Measurements from ENCODE around the gene MYBBP1A.
A peak's percentile ranks its signal among the peaks of the same experiment; 100 is the strongest.

The MYBBP1A gene

GRCh38 chr17:4553669-4554068 lies 1.5 kb downstream of the MYBBP1A start:
- peaks cover 26% of the 10 kb centered on the region for H3K79me2 ChIP-seq (ENCODE audit: insufficient read depth, low read depth)
- no peaks in the 10 kb centered on the region for H3K36me3 ChIP-seq (ENCODE audit: insufficient read depth)
- peaks cover 4% of the 10 kb centered on the region for H3K4me1 ChIP-seq (ENCODE audit: low read depth, poor library complexity, severe bottlenecking)
- H3K9ac ChIP-seq: peak overlapping the region; percentile 73; the same call in 1 of the 2 replicates
- no peak overlapping the region for H3K27ac ChIP-seq
- no peaks in the 10 kb centered on the region for H4K20me1 ChIP-seq (ENCODE audit: insufficient read depth)
- H2AFZ ChIP-seq (ENCODE audit: low read depth): no peak overlapping the region
- peak overlapping the region; percentile 94 for H3K4me2 ChIP-seq
- no peak for TF ChIP-seq CTCF (conservative IDR thresholded peaks at IDR 0.05; ENCODE audit: low read depth, low read length)
- no peak overlapping the region for H3K4me3 ChIP-seq (IDR thresholded peaks at IDR 0.05; ENCODE audit: insufficient read depth, low read depth, low read length)
- H3K27me3 ChIP-seq (ENCODE audit: insufficient read depth, low read depth): no peaks in the 10 kb centered on the region

- Histone ChIP-seq H3K27me3 (ENCODE audit: insufficient read depth, low read depth) (no peaks in the 10 kb centered on the region), H2AFZ (ENCODE audit: low read depth) (no peak overlapping the region), H3K4me1 (ENCODE audit: low read depth, poor library complexity, severe bottlenecking) (peaks cover 4% of the 10 kb centered on the region), H3K27ac (no peak overlapping the region), H4K20me1 (ENCODE audit: insufficient read depth) (no peaks in the 10 kb centered on the region), H3K79me2 (ENCODE audit: insufficient read depth, low read depth) (peaks cover 26% of the 10 kb centered on the region), H3K9ac (no peak overlapping the region), H3K4me2 (no peak overlapping the region), H3K36me3 (ENCODE audit: insufficient read depth) (no peaks in the 10 kb centered on the region), H3K4me3 (IDR thresholded peaks at IDR 0.05; ENCODE audit: insufficient read depth, low read depth, low read length) (no peak overlapping the region)
- TF ChIP-seq CTCF (conservative IDR thresholded peaks at IDR 0.05; ENCODE audit: low read depth, low read length): no peak
Observed at GRCh38 chr17:4551796-4552525, 3.2 kb downstream of the MYBBP1A start.

GRCh38 chr17:4551141-4551540 lies 4.0 kb downstream of the MYBBP1A start:
- no peak overlapping the region for H3K9ac ChIP-seq
- H3K36me3 ChIP-seq (ENCODE audit: insufficient read depth): no peaks in the 10 kb centered on the region
- no peak overlapping the region for H2AFZ ChIP-seq (ENCODE audit: low read depth)
- TF ChIP-seq CTCF (conservative IDR thresholded peaks at IDR 0.05; ENCODE audit: low read depth, low read length): no peak
- H3K4me2 ChIP-seq: no peak overlapping the region
- H3K4me1 ChIP-seq (ENCODE audit: low read depth, poor library complexity, severe bottlenecking): peaks cover 4% of the 10 kb centered on the region
- H3K4me3 ChIP-seq (IDR thresholded peaks at IDR 0.05; ENCODE audit: insufficient read depth, low read depth, low read length): no peak overlapping the region
- peaks cover 26% of the 10 kb centered on the region for H3K79me2 ChIP-seq (ENCODE audit: insufficient read depth, low read depth)
- no peak overlapping the region for H3K27ac ChIP-seq
- H3K27me3 ChIP-seq (ENCODE audit: insufficient read depth, low read depth): no peaks in the 10 kb centered on the region
- no peaks in the 10 kb centered on the region for H4K20me1 ChIP-seq (ENCODE audit: insufficient read depth)

GRCh38 chr17:4550534-4551039 lies 4.6 kb downstream of the MYBBP1A start:
- no peaks in the 10 kb centered on the region for H3K36me3 ChIP-seq (ENCODE audit: insufficient read depth)
- H3K4me1 ChIP-seq (ENCODE audit: low read depth, poor library complexity, severe bottlenecking): peaks cover 4% of the 10 kb centered on the region
- H2AFZ ChIP-seq (ENCODE audit: low read depth): no peak overlapping the region
- no peak overlapping the region for H3K9ac ChIP-seq
- no peak overlapping the region for H3K27ac ChIP-seq
- no peak overlapping the region for H3K4me3 ChIP-seq (IDR thresholded peaks at IDR 0.05; ENCODE audit: insufficient read depth, low read depth, low read length)
- H3K4me2 ChIP-seq: no peak overlapping the region
- no peak for TF ChIP-seq CTCF (conservative IDR thresholded peaks at IDR 0.05; ENCODE audit: low read depth, low read length)
- H3K27me3 ChIP-seq (ENCODE audit: insufficient read depth, low read depth): no peaks in the 10 kb centered on the region
- peaks cover 26% of the 10 kb centered on the region for H3K79me2 ChIP-seq (ENCODE audit: insufficient read depth, low read depth)
- H4K20me1 ChIP-seq (ENCODE audit: insufficient read depth): no peaks in the 10 kb centered on the region

Data from KMS-11 (cell line).